Neural progenitor cell (in vitro differentiated cells): ENCODE measurements around the gene COA3. TPM values are rescaled to one million over a fixed set of nuclear protein-coding genes. Genes with fewer than 3 reads are reported as not detected.

Experiments used
- DNase-seq: peaks from one replicate; pipeline ENCODE4 v3.0.0-alpha.2; 2016; ENCODE audit warnings: low spot score
- H2AFZ ChIP-seq: fragments of 200-600 bp; sonication (generic); replicated peaks from 2 replicates; pipeline ENCODE4 v1.6.1; 2016; ENCODE audit warnings: antibody characterized with exemption
- H3F3A ChIP-seq: fragments of 200-600 bp; sonication (generic); 2 replicates; pipeline ENCODE4 v1.6.1; 2016; ENCODE audit warnings: antibody characterized with exemption, low read depth
- H3K27ac ChIP-seq: fragments of 200-600 bp; sonication (generic); 2 replicates; pipeline ENCODE4 v1.5.1; 2016; ENCODE audit warnings: mild to moderate bottlenecking
- H3K27me3 ChIP-seq: fragments of 200-600 bp; sonication (generic); 2 replicates; pipeline ENCODE4 v1.6.1; 2016; ENCODE audit warnings: mild to moderate bottlenecking, moderate library complexity
- H3K36me3 ChIP-seq: fragments of 200-600 bp; sonication (generic); 2 replicates; pipeline ENCODE4 v1.5.1; 2016
- H3K4me1 ChIP-seq: fragments of 200-600 bp; sonication (generic); 2 replicates; pipeline ENCODE4 v1.6.1; 2016; ENCODE audit warnings: mixed run types
- H3K4me2 ChIP-seq: fragments of 200-600 bp; sonication (generic); 2 replicates; pipeline ENCODE4 v1.6.1; 2016
- H3K4me3 ChIP-seq: fragments of 200-600 bp; sonication (generic); 2 replicates; pipeline ENCODE4 v1.5.1; 2016
- H3K79me2 ChIP-seq: fragments of 200-600 bp; sonication (generic); 2 replicates; pipeline ENCODE4 v1.6.1; 2016; ENCODE audit warnings: low read depth
- H3K9ac ChIP-seq: fragments of 200-600 bp; sonication (generic); 2 replicates; pipeline ENCODE4 v1.6.1; 2016
- H3K9me3 ChIP-seq: fragments of 200-600 bp; sonication (generic); 2 replicates; pipeline ENCODE4 v1.5.1; 2016; ENCODE audit warnings: low read depth
- H4K20me1 ChIP-seq: fragments of 200-600 bp; sonication (generic); 2 replicates; pipeline ENCODE4 v1.6.1; 2016; ENCODE audit warnings: low read depth
- H3K27ac Mint-ChIP-seq: 3 replicates; pipeline ENCODE4 v1.8.0; 2021; ENCODE audit warnings: mixed read lengths
- H3K27me3 Mint-ChIP-seq: 2 replicates; pipeline ENCODE4 v1.8.0; 2022; ENCODE audit warnings: low read depth, mild to moderate bottlenecking, inconsistent platforms, moderate library complexity, mixed read lengths; ENCODE audit not compliant: insufficient read depth
- H3K36me3 Mint-ChIP-seq: 3 replicates; pipeline ENCODE4 v1.8.0; 2021; ENCODE audit warnings: mixed read lengths
- H3K4me1 Mint-ChIP-seq: 3 replicates; pipeline ENCODE4 v1.8.0; 2021; ENCODE audit warnings: mixed read lengths
- H3K4me3 Mint-ChIP-seq: 3 replicates; pipeline ENCODE4 v1.8.0; 2021; ENCODE audit warnings: mild to moderate bottlenecking, moderate library complexity, mixed read lengths
- H3K9me3 Mint-ChIP-seq: 3 replicates; pipeline ENCODE4 v1.8.0; 2020; ENCODE audit warnings: mixed read lengths
- EZH2 ChIP-seq: fragments of 200-600 bp; sonication (generic); IDR thresholded peaks from 2 replicates; pipeline ENCODE4 v1.6.1; 2017; ENCODE audit warnings: antibody characterized with exemption, mild to moderate bottlenecking, moderate library complexity
- EZH2phosphoT487 ChIP-seq: fragments of 200-600 bp; sonication (generic); IDR thresholded peaks from 2 replicates; pipeline ENCODE4 v1.6.1; 2017; ENCODE audit warnings: antibody characterized with exemption
- total RNA-seq: library from RNA; depleted of rRNA; stranded (reverse); fragments of >200 nt; gene quantifications from 2 replicates; pipeline ENCODE4 v1.2.3, GENCODE V29; 2015; ENCODE audit warnings: low replicate concordance
- TF ChIP-seq, protein P1 (sequence below): fragments of 200-600 bp; sonication (generic); IDR thresholded peaks from 2 replicates; pipeline ENCODE4 v1.5.1; 2017; ENCODE audit warnings: antibody characterized with exemption, mild to moderate bottlenecking

Gene COA3
- total RNA-seq, 1 donor from 2014 or later = 61.2 TPM

DNA sequence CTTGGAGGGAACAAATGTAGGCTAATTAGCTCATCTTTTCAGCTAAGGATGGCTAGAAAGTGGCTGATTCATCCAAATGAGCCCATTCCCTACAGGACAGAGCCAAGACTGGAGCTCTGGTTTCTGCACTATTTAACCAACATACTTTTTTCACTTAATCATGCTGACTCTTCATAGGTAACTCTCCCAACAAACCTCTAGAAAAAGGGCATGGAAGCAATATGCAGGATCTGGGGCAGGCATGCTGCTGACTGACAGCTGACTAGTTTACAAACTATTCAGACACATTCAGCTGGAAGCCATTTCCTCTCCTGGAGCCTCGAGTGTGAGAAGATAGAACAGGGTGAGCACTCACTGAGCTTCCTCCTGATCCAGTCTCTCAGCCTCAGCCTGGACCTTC is 19.4 kb upstream of the COA3 start:
- Mint-ChIP-seq H3K4me3 (no peak overlapping the region), H3K36me3 (peaks cover 10% of the 10 kb centered on the region)
- H3K27ac ChIP-seq = no peak overlapping the region

DNA sequence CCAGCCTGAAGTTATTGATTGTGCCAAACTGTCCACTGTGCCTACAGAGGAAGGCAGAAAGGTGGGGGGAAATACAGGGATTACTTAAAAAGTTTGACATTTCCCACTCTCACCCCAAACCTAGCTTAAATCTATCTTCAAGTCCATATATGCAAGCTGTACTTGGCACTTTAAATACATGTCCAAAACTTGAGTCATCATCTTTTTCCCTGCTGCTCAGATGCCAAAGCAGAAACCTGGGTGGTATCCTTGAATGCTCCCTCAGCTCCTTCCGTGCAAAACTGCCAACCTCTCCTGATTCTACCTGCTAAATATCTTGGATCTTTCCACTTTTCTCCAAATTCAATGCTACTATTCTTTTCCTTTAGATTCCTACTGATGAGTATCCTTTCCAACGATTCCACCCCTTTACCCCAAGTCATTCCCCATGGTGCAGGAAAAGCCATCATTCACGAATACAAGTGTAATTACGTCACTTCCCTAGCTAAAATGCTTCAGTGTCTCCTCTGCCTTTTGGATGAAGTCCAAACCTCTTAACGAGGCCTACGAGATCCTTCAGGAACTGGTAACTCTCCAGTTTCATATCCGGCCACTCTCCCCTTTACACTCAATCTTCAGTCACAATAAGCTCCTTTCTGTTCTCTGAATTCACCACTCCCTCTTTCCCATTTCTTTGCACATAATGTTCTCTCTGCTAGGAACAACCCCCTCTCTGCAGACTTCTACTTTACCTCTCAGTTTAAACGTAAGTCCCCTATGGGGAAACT is 16.3 kb upstream of the COA3 start:
- H4K20me1 ChIP-seq = no peaks in the 10 kb centered on the region
- Mint-ChIP-seq H3K27ac (no peak overlapping the region), H3K4me1 (no peaks in the 10 kb centered on the region), H3K9me3 (no peaks in the 10 kb centered on the region), H3K36me3 (peaks cover 12% of the 10 kb centered on the region), H3K4me3 (no peak overlapping the region), H3K27me3 (no peaks in the 10 kb centered on the region)
- no peaks in the 10 kb centered on the region for H3K79me2 ChIP-seq
- H3F3A ChIP-seq = no peaks in the 10 kb centered on the region
- H3K9me3 ChIP-seq = no peaks in the 10 kb centered on the region
- H3K4me2 ChIP-seq = no peak overlapping the region
- H3K36me3 ChIP-seq = no peaks in the 10 kb centered on the region
- H2AFZ ChIP-seq = no peak overlapping the region
- TF ChIP-seq, protein P1, sequence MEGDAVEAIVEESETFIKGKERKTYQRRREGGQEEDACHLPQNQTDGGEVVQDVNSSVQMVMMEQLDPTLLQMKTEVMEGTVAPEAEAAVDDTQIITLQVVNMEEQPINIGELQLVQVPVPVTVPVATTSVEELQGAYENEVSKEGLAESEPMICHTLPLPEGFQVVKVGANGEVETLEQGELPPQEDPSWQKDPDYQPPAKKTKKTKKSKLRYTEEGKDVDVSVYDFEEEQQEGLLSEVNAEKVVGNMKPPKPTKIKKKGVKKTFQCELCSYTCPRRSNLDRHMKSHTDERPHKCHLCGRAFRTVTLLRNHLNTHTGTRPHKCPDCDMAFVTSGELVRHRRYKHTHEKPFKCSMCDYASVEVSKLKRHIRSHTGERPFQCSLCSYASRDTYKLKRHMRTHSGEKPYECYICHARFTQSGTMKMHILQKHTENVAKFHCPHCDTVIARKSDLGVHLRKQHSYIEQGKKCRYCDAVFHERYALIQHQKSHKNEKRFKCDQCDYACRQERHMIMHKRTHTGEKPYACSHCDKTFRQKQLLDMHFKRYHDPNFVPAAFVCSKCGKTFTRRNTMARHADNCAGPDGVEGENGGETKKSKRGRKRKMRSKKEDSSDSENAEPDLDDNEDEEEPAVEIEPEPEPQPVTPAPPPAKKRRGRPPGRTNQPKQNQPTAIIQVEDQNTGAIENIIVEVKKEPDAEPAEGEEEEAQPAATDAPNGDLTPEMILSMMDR = no peak
- TF ChIP-seq EZH2phosphoT487 (no peak), EZH2 (no peak)
- DNase-seq = no peak
- H3K27me3 ChIP-seq = no peaks in the 10 kb centered on the region
- H3K4me3 ChIP-seq = no peak overlapping the region
- H3K9ac ChIP-seq = no peak overlapping the region
- H3K27ac ChIP-seq = no peak overlapping the region
- H3K4me1 ChIP-seq = no peaks in the 10 kb centered on the region

More for the DNA sequence above, 19.4 kb upstream of the COA3 start:
- Mint-ChIP-seq H3K4me1 (peaks cover 2% of the 10 kb centered on the region), H3K27ac (no peak overlapping the region), H3K9me3 (no peaks in the 10 kb centered on the region), H3K27me3 (no peaks in the 10 kb centered on the region)
- H3K4me3 ChIP-seq = no peak overlapping the region
- DNase-seq = no peak
- no peaks in the 10 kb centered on the region for H3K36me3 ChIP-seq
- H3K4me1 ChIP-seq = no peaks in the 10 kb centered on the region
- H4K20me1 ChIP-seq = no peaks in the 10 kb centered on the region
- no peak overlapping the region for H3K4me2 ChIP-seq
- no peaks in the 10 kb centered on the region for H3K27me3 ChIP-seq
- no peak overlapping the region for H3K9ac ChIP-seq
- TF ChIP-seq, protein P1 = no peak
- TF ChIP-seq EZH2 (no peak), EZH2phosphoT487 (no peak)
- H3K9me3 ChIP-seq = no peaks in the 10 kb centered on the region
- no peak overlapping the region for H2AFZ ChIP-seq
- peaks cover 18% of the 10 kb centered on the region for H3F3A ChIP-seq
- H3K79me2 ChIP-seq = peaks cover 9% of the 10 kb centered on the region

DNA sequence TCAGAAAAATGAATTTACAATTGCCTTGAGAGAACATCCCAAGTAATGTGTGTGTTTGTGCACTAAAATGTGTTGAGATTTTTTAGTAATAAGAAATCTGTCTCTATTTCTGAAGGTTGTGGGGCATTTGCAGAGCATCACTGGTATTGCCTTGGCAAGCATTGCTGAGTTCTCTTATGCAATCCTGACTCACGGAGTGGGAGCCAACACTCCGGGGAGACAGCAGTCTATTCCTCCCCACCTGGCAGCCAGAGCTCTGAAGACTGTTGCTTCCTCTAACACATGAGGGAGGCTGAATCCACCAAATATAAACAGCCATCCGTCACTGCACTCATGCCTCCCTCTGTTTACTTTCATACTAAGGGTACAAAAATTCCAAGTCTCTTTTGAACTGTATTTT is 10.7 kb upstream of the COA3 start:
- no peaks in the 10 kb centered on the region for H3K4me1 Mint-ChIP-seq
- no peak overlapping the region for H3K4me3 ChIP-seq
- no peaks in the 10 kb centered on the region for H4K20me1 ChIP-seq
- H3K9me3 ChIP-seq = no peaks in the 10 kb centered on the region
- peaks cover 4% of the 10 kb centered on the region for H3K36me3 Mint-ChIP-seq
- no peak overlapping the region for H3K4me3 Mint-ChIP-seq
- TF ChIP-seq EZH2 = no peak
- TF ChIP-seq EZH2phosphoT487 = no peak
- TF ChIP-seq, protein P1 = no peak
- H3K4me2 ChIP-seq = no peak overlapping the region
- no peak for DNase-seq
- no peak overlapping the region for H3K27ac Mint-ChIP-seq
- no peaks in the 10 kb centered on the region for H3K27me3 Mint-ChIP-seq
- H3K27me3 ChIP-seq = no peaks in the 10 kb centered on the region
- no peaks in the 10 kb centered on the region for H3K36me3 ChIP-seq
- no peak overlapping the region for H2AFZ ChIP-seq
- H3K9me3 Mint-ChIP-seq = no peaks in the 10 kb centered on the region
- H3K9ac ChIP-seq = no peak overlapping the region
- no peaks in the 10 kb centered on the region for H3K4me1 ChIP-seq
- H3K79me2 ChIP-seq = no peaks in the 10 kb centered on the region
- no peaks in the 10 kb centered on the region for H3F3A ChIP-seq
- H3K27ac ChIP-seq = no peak overlapping the region
